ENCODE data around the gene CNTD1.
"Not testable (repeated sequence)": the region's sequence is repeated elsewhere in the genome, so short reads cannot be mapped to it uniquely, and the experiment has no call there.

Gene CNTD1

GRCh38 chr17:42848093-42848492 lies 49.4 kb downstream of the CNTD1 start:
- no peak for DNase-seq

- no peak for DNase-seq
Measured at GRCh38 chr17:42849031-42849430, 50.4 kb downstream of the CNTD1 start.

DNA sequence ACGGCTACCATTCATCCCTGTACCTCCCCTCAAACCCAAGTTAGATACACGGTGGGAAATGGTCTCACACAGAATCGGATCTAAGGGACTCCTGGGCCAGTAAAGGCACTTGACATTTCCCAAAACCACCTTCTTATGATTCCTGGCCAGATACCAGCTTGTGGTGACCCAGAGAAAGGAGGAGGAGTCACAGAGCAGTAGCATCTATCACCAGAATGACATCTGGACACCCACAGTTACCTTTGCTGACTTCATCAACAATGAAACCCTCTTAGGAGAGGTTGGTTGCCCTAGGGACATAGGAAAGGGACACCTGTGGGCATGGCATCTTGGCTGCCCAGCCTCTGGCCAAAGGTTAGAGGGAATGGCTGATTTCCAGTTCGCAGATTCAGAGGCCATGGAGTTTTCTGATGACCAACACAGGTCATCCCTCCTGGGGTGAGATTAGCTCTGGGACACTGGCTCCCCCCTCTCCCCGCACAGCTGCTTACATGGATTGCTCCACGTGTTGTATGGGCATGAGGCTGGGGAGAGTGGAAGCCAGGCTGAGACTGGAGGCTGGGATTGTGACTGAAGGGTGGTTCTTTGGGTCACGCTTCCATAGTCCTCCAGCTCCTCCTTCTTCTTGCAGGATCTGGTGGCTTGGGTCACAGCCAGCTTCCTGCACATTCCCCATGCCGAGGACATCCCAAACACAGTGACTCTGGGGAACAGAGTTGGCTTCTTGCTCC lies 51.0 kb downstream of the CNTD1 start:
- no peak for DNase-seq

DNA sequence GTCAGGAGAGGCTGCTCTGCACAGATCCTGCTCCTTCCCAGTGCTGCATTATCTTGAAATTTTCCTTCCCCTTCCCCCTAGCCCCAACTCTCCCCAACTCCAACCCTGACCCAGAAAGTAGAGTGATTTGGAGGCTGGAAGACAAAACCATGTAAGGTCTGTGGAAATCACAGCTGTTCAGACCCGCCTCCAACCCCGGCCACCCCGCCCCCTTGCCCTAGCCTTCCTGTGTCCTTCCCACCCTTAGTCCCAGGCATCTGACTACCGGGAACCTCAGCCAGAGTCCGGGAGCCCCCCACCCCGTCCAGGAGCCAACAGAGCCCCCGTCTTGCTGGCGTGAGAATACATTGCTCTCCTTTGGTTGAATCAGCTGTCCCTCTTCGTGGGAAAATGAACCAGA lies 52.3 kb downstream of the CNTD1 start, which contains the start of gene AOC3:
AOC3 (plus strand) TSS at position 246 of the 400 bp plus-strand sequence; CDS start at position 391, 145 bp downstream.
- DNase-seq: no peak

GRCh38 chr17:42851371-42852240 lies 52.9 kb downstream of the CNTD1 start:
- not testable (repeated sequence) for DNase-seq

DNA sequence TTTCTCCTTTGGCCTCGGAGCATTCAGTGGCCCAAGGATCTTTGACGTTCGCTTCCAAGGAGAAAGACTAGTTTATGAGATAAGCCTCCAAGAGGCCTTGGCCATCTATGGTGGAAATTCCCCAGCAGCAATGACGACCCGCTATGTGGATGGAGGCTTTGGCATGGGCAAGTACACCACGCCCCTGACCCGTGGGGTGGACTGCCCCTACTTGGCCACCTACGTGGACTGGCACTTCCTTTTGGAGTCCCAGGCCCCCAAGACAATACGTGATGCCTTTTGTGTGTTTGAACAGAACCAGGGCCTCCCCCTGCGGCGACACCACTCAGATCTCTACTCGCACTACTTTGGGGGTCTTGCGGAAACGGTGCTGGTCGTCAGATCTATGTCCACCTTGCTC lies 53.7 kb downstream of the CNTD1 start:
- no peak for DNase-seq

- no peak for DNase-seq
Measured at GRCh38 chr17:42853004-42853403, 54.3 kb downstream of the CNTD1 start.

DNA sequence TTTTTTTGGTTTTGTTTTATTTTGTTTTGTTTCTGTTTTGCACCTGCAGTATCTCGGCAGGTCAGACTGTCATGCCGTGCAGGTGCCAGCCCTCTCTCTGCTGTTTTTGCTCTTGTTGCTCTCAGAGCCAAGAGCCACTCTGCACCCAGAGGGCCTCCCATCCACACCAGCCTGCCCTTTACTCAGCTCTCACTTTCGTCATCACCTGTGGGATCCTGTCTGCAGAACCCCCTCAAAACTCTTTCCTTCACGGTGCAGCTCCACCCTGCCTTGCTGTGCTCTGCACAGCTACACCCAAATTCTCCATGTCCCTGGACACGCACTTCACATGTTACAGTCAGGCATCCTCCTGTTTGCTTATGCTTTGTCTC lies 54.9 kb downstream of the CNTD1 start:
- no peak for DNase-seq

GRCh38 chr17:42853968-42854790 lies 55.5 kb downstream of the CNTD1 start:
- DNase-seq: no peak

DNA sequence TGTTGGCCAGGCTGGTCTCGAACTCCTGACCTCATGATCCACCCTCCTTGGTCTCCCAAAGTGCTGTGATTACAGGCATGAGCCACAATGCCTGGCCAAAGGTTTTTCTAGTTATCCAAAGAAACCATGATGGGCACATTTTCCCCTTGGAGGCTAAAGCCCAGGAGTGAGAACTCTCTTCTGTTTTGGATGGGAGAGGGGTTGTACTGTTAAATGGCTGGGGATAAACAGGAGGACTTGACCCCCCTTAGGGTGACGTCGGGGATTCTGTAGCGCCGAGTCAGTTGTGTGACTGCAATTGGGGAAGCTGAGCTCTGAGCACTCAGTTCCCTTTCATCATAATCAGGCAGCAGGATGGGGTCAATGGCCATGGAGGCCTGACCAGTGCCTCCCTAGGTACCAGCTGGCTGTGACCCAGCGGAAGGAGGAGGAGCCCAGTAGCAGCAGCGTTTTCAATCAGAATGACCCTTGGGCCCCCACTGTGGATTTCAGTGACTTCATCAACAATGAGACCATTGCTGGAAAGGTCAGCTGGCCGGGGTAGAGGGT lies 56.5 kb downstream of the CNTD1 start:
- DNase-seq: no peak

- DNase-seq: not testable (repeated sequence)
Measured at GRCh38 chr17:42856093-42856492, 57.4 kb downstream of the CNTD1 start.

DNA sequence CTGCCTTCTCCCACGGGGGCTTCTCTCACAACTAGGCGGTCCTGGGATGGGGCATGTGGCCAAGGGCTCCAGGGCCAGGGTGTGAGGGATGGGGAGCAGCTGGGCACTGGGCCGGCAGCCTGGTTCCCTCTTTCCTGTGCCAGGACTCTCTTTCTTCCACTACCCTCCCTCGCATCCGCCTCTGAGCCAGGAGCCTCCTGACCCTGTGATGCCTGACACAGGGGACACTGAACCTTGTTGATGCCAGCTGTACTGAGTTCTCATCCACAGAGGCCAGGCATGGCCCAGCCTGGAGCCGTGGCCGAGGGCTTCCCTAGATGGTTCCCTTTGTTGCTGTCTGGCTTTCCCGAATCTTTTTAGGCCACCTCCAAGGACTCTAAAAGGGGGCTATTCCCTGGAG lies 57.9 kb downstream of the CNTD1 start:
- not testable (repeated sequence) for DNase-seq

DNA sequence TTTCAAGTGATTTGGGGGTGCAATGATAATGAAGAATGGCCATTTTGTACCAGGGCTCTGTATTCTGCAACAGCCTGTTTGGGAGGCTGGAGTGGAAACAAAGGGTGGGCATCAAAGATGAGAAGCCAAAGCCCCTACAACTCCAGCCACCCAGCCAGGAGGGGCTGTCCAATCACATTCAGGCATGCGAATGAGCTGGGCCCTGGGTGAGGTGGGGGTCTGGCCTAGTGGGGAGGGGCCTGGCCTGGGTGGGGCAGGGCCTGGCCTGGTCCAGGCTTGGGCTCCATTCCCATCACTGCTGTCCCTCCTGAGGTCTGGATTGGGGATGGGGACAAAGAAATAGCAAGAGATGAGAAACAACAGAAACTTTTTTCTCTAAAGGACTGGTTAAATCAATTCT lies 58.7 kb downstream of the CNTD1 start:
- no peak for DNase-seq

All from stimulated activated CD4-positive, alpha-beta T cell treated with anti-CD3 and anti-CD28 coated beads, Interleukin-4, amount 100 ng/mL, for 1 hour (primary cell).